HG03439 (cell line): ENCODE results near the gene GRIK1.

Experiments
- ATAC-seq: cut with Tn5 transposase; IDR thresholded peaks from one replicate; pipeline ENCODE4 v1.9.1; 2021; ENCODE audit warnings: mild to moderate bottlenecking, moderate library complexity; ENCODE audit not compliant: unreplicated experiment

The GRIK1 gene

GRCh38 chr21:29788752-29789151 is 151.0 kb downstream of the GRIK1 start:
- no peak for ATAC-seq

- no peak for ATAC-seq
Measured at GRCh38 chr21:29787361-29787909, 152.4 kb downstream of the GRIK1 start.

- no peak for ATAC-seq
Measured at GRCh38 chr21:29786496-29787360, 153.1 kb downstream of the GRIK1 start.

- ATAC-seq = no peak
Measured at GRCh38 chr21:29777160-29777559, 162.6 kb downstream of the GRIK1 start.

- ATAC-seq = no peak
Measured at GRCh38 chr21:29775462-29775861, 164.3 kb downstream of the GRIK1 start.

- no peak for ATAC-seq
Measured at GRCh38 chr21:29771491-29772066, 168.2 kb downstream of the GRIK1 start.

GRCh38 chr21:29763674-29764073 is 176.1 kb downstream of the GRIK1 start:
- no peak for ATAC-seq

GRCh38 chr21:29762570-29763082 is 177.2 kb downstream of the GRIK1 start:
- no peak for ATAC-seq

GRCh38 chr21:29753216-29753615 is 186.6 kb downstream of the GRIK1 start:
- ATAC-seq = no peak

- ATAC-seq = no peak
Measured at GRCh38 chr21:29751473-29752185, 188.2 kb downstream of the GRIK1 start.

- ATAC-seq = no peak
Measured at GRCh38 chr21:29749957-29750356, 189.8 kb downstream of the GRIK1 start.

- ATAC-seq = no peak
Measured at GRCh38 chr21:29749223-29749622, 190.6 kb downstream of the GRIK1 start.

- ATAC-seq = no peak
Measured at GRCh38 chr21:29748391-29749167, 191.2 kb downstream of the GRIK1 start.

GRCh38 chr21:29741761-29742160 is 198.0 kb downstream of the GRIK1 start:
- ATAC-seq = no peak

GRCh38 chr21:29739176-29739575 is 200.6 kb downstream of the GRIK1 start:
- no peak for ATAC-seq

- no peak for ATAC-seq
Measured at GRCh38 chr21:29738730-29739129, 201.1 kb downstream of the GRIK1 start.

- ATAC-seq = no peak
Measured at GRCh38 chr21:29737186-29737585, 202.6 kb downstream of the GRIK1 start.

- ATAC-seq = no peak
Measured at GRCh38 chr21:29730281-29730680, 209.5 kb downstream of the GRIK1 start.

- ATAC-seq = no peak
Measured at GRCh38 chr21:29726044-29726443, 213.8 kb downstream of the GRIK1 start.

- ATAC-seq = no peak
Measured at GRCh38 chr21:29725025-29725736, 214.6 kb downstream of the GRIK1 start.
